Endothelial cell of hepatic sinusoid (primary cell): Measurements from ENCODE around the gene GDF10.

Source experiments
- in situ Hi-C: cut with HindIII; loops from 2 replicates; pipeline ENCODE4 v1.10.0; 2017; ENCODE audit warnings: low sequenced_read_pairs

The GDF10 gene

GRCh38 chr10:47268696-47269095 lies 31.3 kb upstream of the GDF10 start:
- in situ Hi-C loops, result no loop called here

- in situ Hi-C loops, result no loop called here
Measured at GRCh38 chr10:47269294-47269693, 30.7 kb upstream of the GDF10 start.

- in situ Hi-C loops, result no loop called here
Measured at GRCh38 chr10:47276071-47276470, 23.9 kb upstream of the GDF10 start.

- in situ Hi-C loops, result no loop called here
Measured at GRCh38 chr10:47276576-47277351, 23.2 kb upstream of the GDF10 start.

GRCh38 chr10:47277352-47278151 lies 22.4 kb upstream of the GDF10 start:
- in situ Hi-C loops, result no loop called here

- in situ Hi-C loops, result no loop called here
Measured at GRCh38 chr10:47278152-47278473, 21.9 kb upstream of the GDF10 start.

- in situ Hi-C loops, result no loop called here
Measured at GRCh38 chr10:47278720-47279119, 21.3 kb upstream of the GDF10 start.

- in situ Hi-C loops, result no loop called here
Measured at GRCh38 chr10:47279276-47279675, 20.7 kb upstream of the GDF10 start.

- in situ Hi-C loops, result no loop called here
Measured at GRCh38 chr10:47282005-47282656, 17.9 kb upstream of the GDF10 start.

GRCh38 chr10:47282657-47283018 lies 17.4 kb upstream of the GDF10 start:
- in situ Hi-C loops, result no loop called here

GRCh38 chr10:47283101-47283630 lies 16.8 kb upstream of the GDF10 start:
- in situ Hi-C loops, result no loop called here

- in situ Hi-C loops, result no loop called here
Measured at GRCh38 chr10:47283848-47284247, 16.1 kb upstream of the GDF10 start.

- in situ Hi-C loops, result no loop called here
Measured at GRCh38 chr10:47285381-47286115, 14.4 kb upstream of the GDF10 start.

- in situ Hi-C loops, result no loop called here
Measured at GRCh38 chr10:47286116-47286505, 13.9 kb upstream of the GDF10 start.

GRCh38 chr10:47286591-47287315 lies 13.2 kb upstream of the GDF10 start:
- in situ Hi-C loops, result no loop called here

- in situ Hi-C loops, result no loop called here
Measured at GRCh38 chr10:47287365-47287802, 12.6 kb upstream of the GDF10 start.

GRCh38 chr10:47287805-47288204 lies 12.2 kb upstream of the GDF10 start:
- in situ Hi-C loops, result no loop called here

GRCh38 chr10:47288236-47288635 lies 11.8 kb upstream of the GDF10 start:
- in situ Hi-C loops, result no loop called here

GRCh38 chr10:47288916-47289495 lies 11.0 kb upstream of the GDF10 start:
- in situ Hi-C loops, result no loop called here

- in situ Hi-C loops, result no loop called here
Measured at GRCh38 chr10:47289921-47290320, 10.1 kb upstream of the GDF10 start.
